K562 (cell line): ENCODE results near the gene TMEM170A. TPM values are rescaled to one million over a fixed set of nuclear protein-coding genes. Genes with fewer than 3 reads are reported as not detected.

Experiments used
- ATAC-seq: fragments of 200-7000 bp; cut with Tn5 transposase; 3 replicates; pipeline ENCODE4 v1.9.1; 2020; ENCODE audit warnings: moderate library complexity
- BruUV-seq: library from RNA; stranded (reverse); fragments of 400-500 nt; replicated peaks from 2 replicates; lab custom pipeline; 2021; lab: Mats Ljungman, UMichigan
- CTCF ChIA-PET: fragments of 300-600 bp; formaldehyde crosslinking; extraction: SDS; loops from one replicate; lab custom pipeline; 2021; ENCODE audit warnings: low intra/inter-chr PET ratio; lab: Yijun Ruan, JAX
- POLR2A ChIA-PET: fragments of 300-600, 350-650 bp; sonication (Branson Sonifier 250); formaldehyde crosslinking; extraction: SDS; loops from one replicate; lab custom pipeline; 2021; ENCODE audit warnings: antibody characterized with exemption, inconsistent platforms; lab: Yijun Ruan, JAX
- DNase-seq, 4 experiments: peaks; one replicate each; pipeline versions ENCODE4 v3.0.0 to v3.0.0-alpha.2; 2011 to 2018; ENCODE audit warnings: low spot score in 3 of 4, mixed read lengths in 3 of 4; ENCODE audit errors: extremely low read depth in 1 of 4
- FAIRE-seq: peaks from 2 replicates; lab custom pipeline; 2011; peaks lifted over from hg19 to GRCh38; lab: Jason Lieb, UNC
- H2AFZ ChIP-seq: 2 replicates; pipeline ENCODE4 v1.6.0; 2011; ENCODE audit warnings: low read depth, low read length, control low read depth, inconsistent platforms
- H3K27ac ChIP-seq: fragments of 200-600 bp; 3 replicates; pipeline ENCODE4 v1.8.0; 2011; ENCODE audit warnings: low read depth, mild to moderate bottlenecking, control low read depth, inconsistent platforms, low read length, moderate library complexity, mixed read lengths; ENCODE audit errors: extremely low read depth
- H3K27me3 ChIP-seq, 2 experiments: fragments of 300-600 bp in 1 of 2; 2 replicates in 1 of 2; 3 replicates in 1 of 2; pipeline versions ENCODE4 v1.6.0 to v1.8.0; 2011; ENCODE audit warnings: inconsistent platforms in 2 of 2, low read length in 2 of 2, mild to moderate bottlenecking in 1 of 2, mixed read lengths in 1 of 2, moderate library complexity in 1 of 2; ENCODE audit not compliant: control insufficient read depth in 2 of 2, insufficient read depth in 2 of 2
- H3K36me3 ChIP-seq: fragments of 300-600 bp; 3 replicates; pipeline ENCODE4 v1.8.0; 2011; ENCODE audit warnings: mild to moderate bottlenecking, low read length, inconsistent platforms; ENCODE audit not compliant: control insufficient read depth, insufficient read depth
- H3K4me1 ChIP-seq, 2 experiments: fragments of 200-600 bp in 1 of 2; replicated peaks in 1 of 2; 2 replicates in 1 of 2; 3 replicates in 1 of 2; pipeline versions ENCODE4 v1.5.1 to v1.8.0; 2011; ENCODE audit warnings: inconsistent platforms in 2 of 2, low read length in 2 of 2, mild to moderate bottlenecking in 1 of 2, mixed read lengths in 1 of 2, moderate library complexity in 1 of 2; ENCODE audit not compliant: control insufficient read depth in 2 of 2, insufficient read depth in 2 of 2
- H3K4me2 ChIP-seq: 2 replicates; pipeline ENCODE4 v1.6.1; 2011; ENCODE audit warnings: low read length, control low read depth, inconsistent platforms, mixed read lengths; ENCODE audit not compliant: insufficient read depth
- H3K4me3 ChIP-seq: fragments of 200-600 bp; sonication (generic), shearing (Covaris generic); 2 replicates; pipeline ENCODE4 v1.5.1; 2016; ENCODE audit warnings: control low read depth, inconsistent platforms
- H3K79me2 ChIP-seq: fragments of 200-600 bp; 3 replicates; pipeline ENCODE4 v1.8.0; 2011; ENCODE audit warnings: low read length, inconsistent platforms; ENCODE audit not compliant: control insufficient read depth, insufficient read depth
- H3K9ac ChIP-seq, 2 experiments: 2 replicates each; pipeline versions ENCODE4 v1.6.0 to v1.6.1; 2011; ENCODE audit warnings: low read depth in 2 of 2, low read length in 2 of 2, control low read depth in 1 of 2, inconsistent platforms in 1 of 2, mild to moderate bottlenecking in 1 of 2, mixed read lengths in 1 of 2; ENCODE audit not compliant: insufficient read depth in 1 of 2
- H3K9me1 ChIP-seq: one replicate; pipeline ENCODE4 v1.6.0; 2011; ENCODE audit warnings: inconsistent platforms, mild to moderate bottlenecking, low read length, moderate library complexity; ENCODE audit not compliant: control insufficient read depth, insufficient read depth
- H3K9me3 ChIP-seq: replicated peaks from 2 replicates; pipeline ENCODE4 v1.5.1; 2011; ENCODE audit warnings: low read depth, low read length, inconsistent platforms; ENCODE audit not compliant: control insufficient read depth, insufficient read depth
- H4K20me1 ChIP-seq: replicated peaks from 2 replicates; pipeline ENCODE4 v1.6.1; 2011; ENCODE audit warnings: low read length, inconsistent platforms, mixed read lengths; ENCODE audit not compliant: control insufficient read depth, insufficient read depth
- ADNP ChIP-seq: fragments of 200-800 bp; sonication (Bioruptor generic); IDR thresholded peaks from 2 replicates; pipeline ENCODE4 v1.6.1; 2016; ENCODE audit warnings: missing genetic modification characterization, missing compliant biosample characterization
- DDX20 ChIP-seq: fragments of 450-650 bp; IDR thresholded peaks from 2 replicates; pipeline ENCODE4 v1.6.1; 2016; ENCODE audit warnings: missing genetic modification characterization, low read depth, mild to moderate bottlenecking, missing compliant biosample characterization, moderate library complexity
- ESRRB ChIP-seq: fragments of 250-450 bp; sonication (Bioruptor Pico); IDR thresholded peaks from 2 replicates; pipeline ENCODE4 v1.5.0; 2020; ENCODE audit warnings: mild to moderate bottlenecking, moderate library complexity, borderline replicate concordance
- GABPB2 ChIP-seq: fragments of 250-450 bp; sonication (Bioruptor Pico); conservative IDR thresholded peaks from 2 replicates; pipeline ENCODE4 v1.5.1; 2021; ENCODE audit warnings: mild to moderate bottlenecking
- HDAC8 ChIP-seq: fragments of 450-650 bp; IDR thresholded peaks from 2 replicates; pipeline ENCODE4 v1.6.1; 2016; ENCODE audit warnings: mild to moderate bottlenecking, missing genetic modification characterization, moderate library complexity, missing compliant biosample characterization
- NFIX ChIP-seq: fragments of 250-450 bp; sonication (Bioruptor Pico); IDR thresholded peaks from 2 replicates; pipeline ENCODE4 v1.4.0; 2020; ENCODE audit warnings: low read depth, mild to moderate bottlenecking, moderate library complexity
- PHB2 ChIP-seq: fragments of 450-650 bp; IDR thresholded peaks from 2 replicates; pipeline ENCODE4 v1.6.1; 2017; ENCODE audit warnings: low read depth
- XRCC4 ChIP-seq: IDR thresholded peaks from one replicate; pipeline ENCODE4 v1.6.1; 2011; ENCODE audit not compliant: insufficient read depth, insufficient read length; ENCODE audit errors: extremely low read depth
- ZNF175 ChIP-seq: fragments of 200-800 bp; sonication (Bioruptor generic); IDR thresholded peaks from 2 replicates; pipeline ENCODE4 v1.6.1; 2016; ENCODE audit warnings: low read depth, mild to moderate bottlenecking, missing genetic modification characterization, missing compliant biosample characterization
- ZNF197 ChIP-seq: fragments of 200-800 bp; sonication (Bioruptor generic); IDR thresholded peaks from 2 replicates; pipeline ENCODE4 v1.6.1; 2016; ENCODE audit warnings: low read depth, missing genetic modification characterization, missing compliant biosample characterization
- whole genome bisulfite sequencing: fragments of 100-300 bp; shearing (Covaris generic); methylation state at CpG from one replicate; pipeline ENCODE4 v1.1.6; 2016; ENCODE audit warnings: low coverage, mixed read lengths; ENCODE audit not compliant: insufficient coverage; ENCODE audit errors: missing lambda C conversion rate; 5-methylcytosine and 5-hydroxymethylcytosine counted together
- in situ Hi-C: fragments of 300-500 bp; cut with MboI; formaldehyde crosslinking; loops from 4 replicates; pipeline ENCODE4 v1.15.0; 2018; ENCODE audit warnings: inconsistent platforms, mixed read lengths
- intact Hi-C: fragments of 100-400 bp; cut with micrococcal nuclease; formaldehyde crosslinking; loops from 2 replicates; pipeline ENCODE4 v1.14.2; 2022
- polyA plus RNA-seq, 8 experiments: library from polyadenylated mRNA; depleted of rRNA in 4 of 8; stranded (reverse) in 5 of 8; unstranded in 3 of 8; fragments of >200 nt; fragmentation: Nextera tagmentation in 2 of 8; fragmentation: Illumina TruSeq in 1 of 8; extraction: Ambion mirVana in 2 of 8; extraction: Trizol in 1 of 8; gene quantifications; 2 replicates each; pipeline versions ENCODE4 v1.2.1 to v1.2.3, GENCODE V29; 2011 to 2014; ENCODE audit warnings: inconsistent platforms in 1 of 8, missing spikeins in 1 of 8
- total RNA-seq, 7 experiments: library from RNA; depleted of rRNA in 6 of 7; stranded (reverse); fragments of >200 nt in 6 of 7; fragmentation: Illumina TruSeq in 2 of 7; extraction: Trizol in 2 of 7; gene quantifications; 2 replicates each; pipeline versions ENCODE4 v1.2.1 to v1.2.3, GENCODE V29; 2011 to 2021; ENCODE audit warnings: low replicate concordance in 1 of 7
- TF ChIP-seq, protein P1 (sequence below): fragments of 250-450 bp; sonication (Bioruptor Pico); IDR thresholded peaks from 2 replicates; pipeline ENCODE4 v1.5.0; 2021
- TF ChIP-seq, protein P2 (sequence below): fragments of 250-450 bp; sonication (Bioruptor Pico); IDR thresholded peaks from 2 replicates; pipeline ENCODE4 v1.8.0; 2021; ENCODE audit warnings: borderline replicate concordance, mild to moderate bottlenecking, moderate library complexity; ENCODE audit not compliant: poor library complexity, severe bottlenecking
- TF ChIP-seq, protein P3 (sequence below): sonication (generic); formaldehyde crosslinking; IDR thresholded peaks from 2 replicates; pipeline ENCODE4 v1.8.0; 2023; ENCODE audit warnings: missing genetic modification reagents, mild to moderate bottlenecking, borderline replicate concordance

Gene TMEM170A
- total and polyA plus RNA-seq, 9 of the 15 experiments (the other 6 are each of a cell fraction or from before 2014, with no cell fraction given) = 6.1 to 30.2 (median 15.0) TPM

DNA sequence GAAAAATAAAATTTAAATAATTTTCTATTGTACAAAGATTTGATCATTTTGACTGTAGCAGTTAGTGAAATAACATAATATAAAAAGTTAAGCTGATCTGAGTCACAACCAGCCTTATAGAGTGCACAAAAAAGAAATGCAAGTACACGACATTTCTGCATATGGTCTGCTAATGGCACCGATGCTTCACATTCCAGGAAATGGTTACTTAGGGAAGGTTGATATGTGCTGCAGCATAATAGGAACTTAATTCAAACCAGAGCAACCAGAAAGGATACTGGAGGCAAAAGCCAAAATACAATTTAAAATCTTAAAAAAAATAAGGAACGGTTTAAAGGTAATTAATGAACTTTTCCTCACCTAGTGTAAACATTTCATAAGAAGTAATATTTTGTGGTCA, 21.2 kb downstream of the TMEM170A start (continued):
- TF ChIP-seq ADNP (tag) = no peak
- no peak for TF ChIP-seq ZNF197

DNA sequence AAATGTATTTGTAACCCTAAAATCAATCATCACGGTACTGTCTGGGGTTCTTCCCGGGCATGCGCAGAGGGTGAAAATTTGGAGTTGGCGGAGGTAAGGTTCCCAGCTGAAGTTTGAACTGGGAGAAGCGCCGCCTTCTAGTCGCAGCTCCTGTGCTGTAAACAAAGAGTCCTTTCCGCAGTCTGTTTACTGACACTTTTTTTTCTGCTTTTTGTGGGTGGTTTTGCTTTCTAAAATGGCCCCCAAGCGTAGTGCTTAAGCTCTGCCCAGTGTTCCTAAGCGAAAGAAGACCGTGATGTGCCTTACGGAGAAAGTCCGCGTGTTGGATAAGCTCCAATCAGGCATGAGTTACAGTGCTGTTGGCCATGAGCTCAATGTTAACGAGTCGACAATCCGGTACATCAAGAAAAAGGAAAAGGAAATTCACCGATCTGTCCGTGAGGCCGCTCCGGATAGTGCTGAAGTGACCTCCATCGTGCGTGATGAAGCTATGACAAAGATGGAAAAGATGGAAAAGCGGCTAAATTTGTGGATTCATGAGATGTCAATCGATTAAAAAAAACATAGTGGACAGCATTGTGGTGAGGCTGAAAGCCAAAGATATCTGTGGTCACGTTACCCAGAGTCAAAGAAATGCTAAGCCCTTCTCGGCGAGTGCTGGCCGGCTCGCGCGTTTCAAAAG, 30.6 kb downstream of the TMEM170A start:
- no peak for FAIRE-seq
- Histone ChIP-seq H3K36me3 (peaks cover 5% of the 10 kb centered on the region; the same call in 1 of the 3 replicates), H3K4me3 (peak overlapping the region; percentile 76), H4K20me1 (no peaks in the 10 kb centered on the region), H3K27ac (peak overlapping the region; percentile 95), H3K9ac (peak overlapping the region; percentile 88 to 89), H3K79me2 (peaks cover 37% of the 10 kb centered on the region), H3K4me1 (peaks cover 6 to 19% of the 10 kb centered on the region in 2 experiments; a peak in 4 of 5 replicates), H3K9me1 (no peaks in the 10 kb centered on the region), H3K9me3 (no peaks in the 10 kb centered on the region), H3K27me3 (no peaks in the 10 kb centered on the region), H2AFZ (peak overlapping the region; percentile 99), H3K4me2 (peak overlapping the region; percentile 97)
- in situ Hi-C loops = no loop called here
- intact Hi-C loops = loop anchor here (2.0 kb wide), 1 partner anchor 31 kb away; the partner anchor contains the start of gene TMEM170A
- 1% methylated on average over 32 of the region's 32 CpGs for WGBS
- CTCF ChIA-PET = interaction anchor here (0.7 kb wide), 1 partner anchor 31 kb away, joined by 5 read pairs; the partner anchor contains the start of gene TMEM170A
- POLR2A ChIA-PET = interaction anchor here (0.6 to 2.7 kb wide), 18 partner anchors 9 to 461 kb away, joined by 3 to 19 read pairs (median 4); partner anchors contain the start of genes ADAT1 and TMEM231
- peak; percentile 75 to 80 (median 78) for DNase-seq
- BruUV-seq = TSS peak; percentile 96
- peak; percentile 77 for ATAC-seq
- TF ChIP-seq ZNF175 (CRISPR knock-in tag) (no peak), NFIX (no peak), ESRRB (CRISPR knock-in tag) (no peak), PHB2 (0 out of 2 replicates have a peak, but pooled peaks have one; percentile 18), DDX20 (tag) (no peak), HDAC8 (tag) (no peak), XRCC4 (no peak), GABPB2 (no peak)
- TF ChIP-seq, protein P1, sequence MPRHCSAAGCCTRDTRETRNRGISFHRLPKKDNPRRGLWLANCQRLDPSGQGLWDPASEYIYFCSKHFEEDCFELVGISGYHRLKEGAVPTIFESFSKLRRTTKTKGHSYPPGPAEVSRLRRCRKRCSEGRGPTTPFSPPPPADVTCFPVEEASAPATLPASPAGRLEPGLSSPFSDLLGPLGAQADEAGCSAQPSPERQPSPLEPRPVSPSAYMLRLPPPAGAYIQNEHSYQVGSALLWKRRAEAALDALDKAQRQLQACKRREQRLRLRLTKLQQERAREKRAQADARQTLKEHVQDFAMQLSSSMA (CRISPR knock-in tag) = no peak; the same call in 1 of the 2 replicates
- TF ChIP-seq, protein P2, sequence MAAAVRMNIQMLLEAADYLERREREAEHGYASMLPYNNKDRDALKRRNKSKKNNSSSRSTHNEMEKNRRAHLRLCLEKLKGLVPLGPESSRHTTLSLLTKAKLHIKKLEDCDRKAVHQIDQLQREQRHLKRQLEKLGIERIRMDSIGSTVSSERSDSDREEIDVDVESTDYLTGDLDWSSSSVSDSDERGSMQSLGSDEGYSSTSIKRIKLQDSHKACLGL (CRISPR knock-in tag) = no peak
- TF ChIP-seq, protein P3, sequence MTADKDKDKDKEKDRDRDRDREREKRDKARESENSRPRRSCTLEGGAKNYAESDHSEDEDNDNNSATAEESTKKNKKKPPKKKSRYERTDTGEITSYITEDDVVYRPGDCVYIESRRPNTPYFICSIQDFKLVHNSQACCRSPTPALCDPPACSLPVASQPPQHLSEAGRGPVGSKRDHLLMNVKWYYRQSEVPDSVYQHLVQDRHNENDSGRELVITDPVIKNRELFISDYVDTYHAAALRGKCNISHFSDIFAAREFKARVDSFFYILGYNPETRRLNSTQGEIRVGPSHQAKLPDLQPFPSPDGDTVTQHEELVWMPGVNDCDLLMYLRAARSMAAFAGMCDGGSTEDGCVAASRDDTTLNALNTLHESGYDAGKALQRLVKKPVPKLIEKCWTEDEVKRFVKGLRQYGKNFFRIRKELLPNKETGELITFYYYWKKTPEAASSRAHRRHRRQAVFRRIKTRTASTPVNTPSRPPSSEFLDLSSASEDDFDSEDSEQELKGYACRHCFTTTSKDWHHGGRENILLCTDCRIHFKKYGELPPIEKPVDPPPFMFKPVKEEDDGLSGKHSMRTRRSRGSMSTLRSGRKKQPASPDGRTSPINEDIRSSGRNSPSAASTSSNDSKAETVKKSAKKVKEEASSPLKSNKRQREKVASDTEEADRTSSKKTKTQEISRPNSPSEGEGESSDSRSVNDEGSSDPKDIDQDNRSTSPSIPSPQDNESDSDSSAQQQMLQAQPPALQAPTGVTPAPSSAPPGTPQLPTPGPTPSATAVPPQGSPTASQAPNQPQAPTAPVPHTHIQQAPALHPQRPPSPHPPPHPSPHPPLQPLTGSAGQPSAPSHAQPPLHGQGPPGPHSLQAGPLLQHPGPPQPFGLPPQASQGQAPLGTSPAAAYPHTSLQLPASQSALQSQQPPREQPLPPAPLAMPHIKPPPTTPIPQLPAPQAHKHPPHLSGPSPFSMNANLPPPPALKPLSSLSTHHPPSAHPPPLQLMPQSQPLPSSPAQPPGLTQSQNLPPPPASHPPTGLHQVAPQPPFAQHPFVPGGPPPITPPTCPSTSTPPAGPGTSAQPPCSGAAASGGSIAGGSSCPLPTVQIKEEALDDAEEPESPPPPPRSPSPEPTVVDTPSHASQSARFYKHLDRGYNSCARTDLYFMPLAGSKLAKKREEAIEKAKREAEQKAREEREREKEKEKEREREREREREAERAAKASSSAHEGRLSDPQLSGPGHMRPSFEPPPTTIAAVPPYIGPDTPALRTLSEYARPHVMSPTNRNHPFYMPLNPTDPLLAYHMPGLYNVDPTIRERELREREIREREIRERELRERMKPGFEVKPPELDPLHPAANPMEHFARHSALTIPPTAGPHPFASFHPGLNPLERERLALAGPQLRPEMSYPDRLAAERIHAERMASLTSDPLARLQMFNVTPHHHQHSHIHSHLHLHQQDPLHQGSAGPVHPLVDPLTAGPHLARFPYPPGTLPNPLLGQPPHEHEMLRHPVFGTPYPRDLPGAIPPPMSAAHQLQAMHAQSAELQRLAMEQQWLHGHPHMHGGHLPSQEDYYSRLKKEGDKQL (CRISPR knock-in tag) = no peak
